Suppressor macrophage treated with lipopolysaccharide for 4 hours (primary cell): ENCODE measurements around the gene DPY19L1.
A peak's percentile ranks its signal among the peaks of the same experiment; 100 is the strongest.
"Not testable (repeated sequence)": the region's sequence is repeated elsewhere in the genome, so short reads cannot be mapped to it uniquely, and the experiment has no call there.

Experiments used
- DNase-seq: peaks from one replicate; pipeline ENCODE4 v3.0.0-alpha.2; 2020

Gene DPY19L1

DNA sequence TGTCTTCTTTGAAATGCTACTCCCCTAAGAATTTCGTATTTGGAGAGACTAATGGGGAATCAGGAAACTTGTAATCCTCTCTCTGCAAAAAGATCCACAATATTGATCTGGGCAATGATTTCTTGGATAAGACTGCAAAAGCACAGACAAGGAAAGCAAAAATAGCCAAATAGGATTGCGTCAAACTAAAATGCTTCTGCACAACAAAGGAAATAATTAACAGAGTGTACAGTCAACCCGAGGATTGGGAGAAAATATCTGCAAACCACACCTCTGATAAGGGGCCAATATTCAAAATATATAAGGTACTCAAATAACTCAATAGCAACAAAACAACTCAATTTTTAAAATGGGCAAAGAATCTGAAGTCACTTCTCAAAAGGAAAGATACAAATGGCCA, 52.1 kb downstream of the DPY19L1 start:
- DNase-seq, result not testable (repeated sequence)

DNA sequence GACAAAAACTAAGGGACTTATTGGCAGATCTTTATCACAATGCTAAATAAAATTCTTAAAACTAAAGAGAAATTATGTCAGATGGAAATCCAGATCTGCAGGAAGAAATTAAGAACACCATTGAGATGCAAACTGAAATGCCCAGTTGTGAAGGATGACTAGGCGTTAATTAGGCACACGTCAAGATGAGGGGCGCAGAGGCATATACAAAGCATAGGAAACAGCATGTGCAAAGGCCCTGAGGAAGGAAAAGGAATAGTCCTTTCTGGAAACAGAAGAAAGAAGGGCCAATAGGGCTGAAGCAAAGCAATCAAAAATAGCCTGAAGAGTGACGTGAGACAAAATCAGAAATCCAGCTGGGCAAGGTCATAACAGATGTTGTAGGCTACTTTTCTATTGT, 53.1 kb downstream of the DPY19L1 start:
- DNase-seq, result not testable (repeated sequence)

DNA sequence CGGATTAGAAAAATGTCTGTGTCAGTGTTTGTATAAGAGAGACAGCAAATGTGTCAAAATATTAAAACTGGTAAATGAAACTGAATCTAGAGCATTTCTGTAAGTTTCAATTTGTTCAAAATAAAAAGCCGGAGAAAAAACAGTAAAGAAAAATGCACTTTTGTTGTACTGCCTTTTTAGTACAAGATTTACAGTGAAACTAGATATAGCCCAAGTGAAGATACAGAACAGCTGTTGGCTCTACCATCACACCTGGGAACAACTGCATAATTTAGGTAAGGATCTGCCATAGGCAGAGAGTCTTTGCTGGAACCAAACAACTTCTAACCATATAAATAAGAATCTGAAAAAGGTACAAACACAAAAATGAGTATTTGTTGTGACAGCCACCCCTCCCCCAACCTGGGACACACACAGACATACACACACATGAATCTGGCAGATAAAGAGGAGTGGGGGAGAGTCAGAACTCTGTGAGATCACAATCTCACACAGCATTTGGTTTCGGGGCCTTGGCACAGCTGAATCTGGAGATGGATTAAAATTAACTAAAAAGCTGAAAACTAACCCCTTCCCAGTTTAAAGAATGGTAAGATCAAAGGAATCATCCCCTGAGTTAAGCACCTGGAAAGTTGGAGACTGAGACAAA, 54.8 kb downstream of the DPY19L1 start:
- DNase-seq, result peak; percentile 0

DNA sequence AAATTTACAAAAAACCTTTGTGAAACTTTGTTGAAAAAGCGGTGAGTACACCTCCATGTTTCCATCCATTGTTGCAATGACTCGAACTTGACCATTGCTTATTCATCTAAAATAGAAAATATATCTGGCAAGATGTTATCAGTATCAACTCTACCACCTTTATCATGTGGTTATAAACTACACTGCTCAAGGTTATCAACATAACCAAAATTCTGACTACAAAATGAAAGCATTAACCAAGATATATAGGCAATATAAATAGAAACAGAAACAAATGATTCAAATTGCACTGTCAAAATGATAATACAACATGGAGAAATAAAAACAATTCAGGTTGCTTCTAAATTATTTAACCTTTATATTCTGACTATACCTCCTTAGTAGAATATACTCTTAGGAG, 58.2 kb downstream of the DPY19L1 start:
- not testable (repeated sequence) for DNase-seq

DNA sequence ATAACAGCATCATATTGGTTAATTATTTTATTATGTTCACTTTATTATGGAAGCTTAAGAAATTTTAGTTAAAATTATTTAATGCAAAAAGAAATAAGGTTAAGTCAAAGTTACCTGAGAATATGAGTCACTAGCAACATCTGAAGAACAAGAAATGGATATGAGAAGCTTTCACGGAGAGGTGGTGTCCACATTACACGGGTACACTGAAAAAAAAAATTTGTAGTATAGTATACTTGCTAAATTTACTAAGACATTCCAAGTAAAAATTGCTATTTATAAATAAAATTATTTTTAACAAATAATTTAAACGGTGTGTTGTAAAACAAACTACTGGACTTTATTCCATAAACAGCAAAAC, 63.9 kb downstream of the DPY19L1 start:
- DNase-seq, result no peak

DNA sequence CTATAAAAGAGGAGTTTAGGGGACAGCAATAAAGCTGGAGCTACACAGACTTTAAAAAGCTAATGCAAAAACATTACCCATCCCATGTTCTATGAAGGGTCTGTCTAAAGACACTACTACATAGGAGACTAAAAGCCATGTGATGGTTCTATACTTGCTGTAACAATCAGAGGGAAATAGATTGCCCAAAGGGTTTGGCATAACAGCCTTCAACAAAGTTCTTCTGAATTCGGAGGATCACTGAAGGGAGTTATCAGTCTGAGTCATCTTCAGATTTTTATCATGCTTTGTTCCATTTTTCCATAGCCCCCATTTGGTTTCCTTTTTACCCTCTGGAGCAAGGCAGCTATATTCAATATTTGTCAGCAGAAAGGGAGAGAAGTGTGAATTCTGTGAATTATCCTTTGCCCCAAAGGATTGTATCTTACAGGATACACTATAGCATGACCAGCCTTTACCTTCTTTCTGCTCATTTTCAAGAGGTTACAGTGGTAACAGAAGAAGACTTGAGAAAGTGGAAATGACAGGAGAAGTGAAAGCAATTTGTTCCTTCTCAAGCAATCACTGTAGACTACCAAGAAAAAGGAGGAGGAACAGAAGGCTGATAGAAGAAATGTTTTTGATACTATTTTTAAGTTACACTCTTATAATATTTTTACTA, 64.4 kb downstream of the DPY19L1 start:
- DNase-seq, result peak; percentile 1

DNA sequence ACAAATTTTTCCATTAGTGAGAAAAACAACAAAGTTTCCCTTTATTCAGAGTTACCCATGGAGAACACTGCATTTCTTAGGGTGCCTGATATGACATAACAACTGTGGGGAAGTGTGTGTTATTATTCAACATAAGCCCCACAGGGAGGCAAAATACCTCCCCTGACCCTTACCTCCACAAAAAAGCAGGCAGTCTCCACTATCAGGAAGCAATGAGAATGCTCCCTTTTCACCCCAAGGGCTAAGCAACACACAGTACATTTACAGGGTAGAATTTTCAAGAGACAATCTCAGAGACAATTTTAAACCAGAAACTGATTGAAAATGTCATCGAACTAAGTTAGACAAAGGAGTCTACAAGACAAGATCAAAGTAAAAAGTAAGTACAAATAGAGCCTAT, 69.5 kb downstream of the DPY19L1 start:
- DNase-seq, result not testable (repeated sequence)

DNA sequence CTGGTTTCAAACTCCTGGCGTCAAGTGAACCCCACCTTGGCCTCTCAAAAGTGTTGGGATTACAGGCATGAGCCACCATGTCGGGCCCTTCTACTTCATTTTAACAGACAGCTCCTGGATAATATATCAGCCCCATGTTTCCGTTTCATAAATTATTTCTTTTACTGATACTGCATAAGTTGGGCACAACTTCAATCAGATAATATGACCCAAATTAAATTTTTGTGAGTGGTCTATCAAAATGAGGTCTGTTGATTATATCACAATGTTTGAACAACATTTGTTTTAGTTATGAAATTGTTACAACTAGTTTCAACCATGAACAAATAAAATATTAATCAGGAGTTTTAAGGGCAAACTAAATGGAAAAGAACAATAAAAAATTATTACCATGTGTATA, 70.8 kb downstream of the DPY19L1 start:
- not testable (repeated sequence) for DNase-seq

DNA sequence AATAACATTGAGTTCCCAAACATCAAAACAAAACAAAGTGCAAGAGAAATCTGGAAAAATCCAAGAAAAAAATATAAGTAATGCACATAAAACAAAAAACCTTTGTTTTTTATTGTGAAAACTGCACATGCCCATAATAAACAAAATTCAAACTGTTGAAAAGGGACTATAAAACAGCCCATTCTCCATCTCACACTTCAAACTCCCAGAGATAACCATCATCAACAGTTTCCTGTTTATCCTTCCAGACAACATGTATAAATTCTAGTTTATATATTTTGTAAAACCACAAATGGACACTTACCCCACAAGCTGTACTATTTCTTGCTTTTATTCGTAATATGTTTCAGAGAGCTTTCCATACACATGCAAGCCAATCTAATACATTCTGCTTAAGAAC, 79.3 kb downstream of the DPY19L1 start:
- no peak for DNase-seq

DNA sequence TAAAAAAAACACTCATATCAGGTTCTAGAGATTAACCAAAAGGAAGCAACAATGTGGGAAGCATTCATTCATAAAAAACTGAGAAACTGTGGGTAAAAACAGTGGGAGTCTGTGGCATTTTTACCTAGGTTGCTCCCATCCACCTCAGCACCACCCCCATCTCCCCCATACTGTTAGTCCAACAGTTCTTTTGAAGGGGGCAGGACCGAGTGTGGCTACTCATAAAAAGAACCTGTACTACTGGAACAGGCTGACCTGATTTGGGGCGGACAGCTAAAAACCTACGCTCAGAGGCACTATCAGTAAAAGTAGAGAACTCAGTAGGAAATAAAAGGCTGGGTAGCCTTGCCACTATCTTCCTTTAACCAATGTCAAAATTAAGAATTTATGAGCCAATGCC, 84.5 kb downstream of the DPY19L1 start:
- no peak for DNase-seq

DNA sequence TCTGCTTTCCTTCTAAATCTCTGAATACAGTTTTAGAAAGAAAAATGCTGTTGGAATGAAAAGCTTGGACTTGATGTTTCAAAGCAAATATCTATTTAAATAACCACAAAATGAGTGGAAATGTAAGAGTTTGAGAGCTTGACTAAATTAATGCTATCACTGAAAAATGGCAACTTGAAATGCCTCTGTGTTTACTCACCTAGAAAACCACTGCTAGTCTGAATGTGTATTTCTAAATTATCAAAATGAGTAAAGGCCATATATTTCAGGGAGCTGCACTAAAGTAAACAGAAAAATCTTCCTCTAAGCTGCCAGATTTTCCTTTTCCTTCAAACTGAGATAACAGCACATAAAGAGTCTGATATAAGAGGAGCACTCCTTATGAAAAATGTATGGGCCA, 87.9 kb downstream of the DPY19L1 start:
- no peak for DNase-seq

DNA sequence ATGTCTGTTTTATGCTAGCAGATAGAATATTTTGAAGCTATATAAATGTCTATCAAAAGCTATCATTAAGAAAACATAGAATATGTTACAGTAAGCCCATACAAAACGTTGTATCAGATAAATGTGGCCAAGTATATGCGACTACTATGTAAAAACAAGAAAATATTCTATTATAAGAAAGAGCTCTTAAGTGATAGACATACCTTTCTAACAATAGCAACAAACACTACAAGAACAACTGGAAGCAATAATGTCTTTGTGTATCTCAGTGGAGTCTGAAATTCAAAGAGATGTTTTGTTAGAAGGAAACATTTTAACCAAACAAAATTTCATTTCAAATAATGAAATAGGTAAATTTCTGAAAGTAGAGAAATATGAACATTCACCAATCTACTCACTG, 89.9 kb downstream of the DPY19L1 start:
- DNase-seq, result not testable (repeated sequence)

DNA sequence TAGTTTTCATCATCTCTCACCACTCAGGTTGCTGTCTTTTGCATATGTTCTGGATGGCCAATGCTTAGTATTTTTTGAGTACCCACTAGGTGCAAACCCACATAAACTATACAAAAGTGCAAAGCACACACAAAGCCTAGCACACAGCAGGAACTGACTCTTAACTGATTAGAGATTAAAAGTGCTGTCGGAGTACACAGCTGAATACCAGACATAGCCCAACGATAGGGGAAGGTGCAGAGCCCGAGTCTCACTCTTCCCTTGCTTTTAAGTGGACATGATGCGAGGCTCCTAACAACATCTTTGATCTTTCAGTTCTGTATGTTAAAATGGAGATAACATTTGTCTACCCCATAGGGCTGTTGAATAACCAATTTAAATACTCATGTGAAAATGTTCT, 90.8 kb downstream of the DPY19L1 start:
- DNase-seq, result no peak

DNA sequence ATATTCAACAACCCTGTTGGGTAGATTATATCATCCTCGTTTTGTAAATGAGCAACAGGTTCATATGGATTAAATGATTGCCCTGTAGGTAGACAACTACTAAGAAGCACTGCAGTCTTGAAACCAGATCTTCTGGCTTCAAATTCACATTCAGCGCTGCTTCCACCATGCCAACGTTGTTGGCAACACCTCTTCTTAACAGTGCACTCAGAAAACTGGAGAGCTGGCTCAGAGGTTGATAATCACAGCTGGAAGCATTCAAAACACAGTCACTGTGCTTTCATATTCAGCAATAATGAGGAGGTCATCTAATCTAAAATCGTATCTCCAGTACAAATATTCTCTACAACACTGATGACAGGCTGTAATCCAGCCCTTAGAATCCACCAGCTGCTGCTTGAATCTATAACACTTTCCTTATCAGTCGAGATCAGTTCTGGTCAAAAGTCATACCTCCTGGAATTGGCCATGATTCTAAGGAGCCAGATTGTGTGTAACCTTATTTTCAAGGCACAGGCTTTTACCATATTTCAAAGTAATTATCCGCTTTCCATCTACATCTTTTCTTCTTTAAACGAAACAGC, 91.3 kb downstream of the DPY19L1 start:
- DNase-seq, result not testable (repeated sequence)

DNA sequence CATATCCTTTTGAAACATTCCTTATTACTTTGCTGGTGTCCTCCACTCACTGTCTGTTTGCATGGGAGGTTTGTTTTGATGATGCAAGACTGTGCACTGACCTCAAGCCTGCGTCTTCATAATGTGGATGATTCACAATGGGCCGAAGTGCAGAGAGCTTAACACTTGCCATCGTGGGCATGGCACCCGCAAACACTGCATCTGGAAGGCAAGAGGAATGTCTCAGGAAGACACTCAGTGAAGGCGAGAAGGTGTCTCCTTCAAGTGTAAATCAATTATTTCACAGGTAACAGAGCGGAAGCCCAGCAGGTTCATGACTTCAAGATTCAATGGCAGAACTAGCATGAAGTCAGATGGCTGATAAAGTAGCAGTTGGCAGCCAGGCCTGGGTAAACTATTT, 98.1 kb downstream of the DPY19L1 start:
- no peak for DNase-seq

DNA sequence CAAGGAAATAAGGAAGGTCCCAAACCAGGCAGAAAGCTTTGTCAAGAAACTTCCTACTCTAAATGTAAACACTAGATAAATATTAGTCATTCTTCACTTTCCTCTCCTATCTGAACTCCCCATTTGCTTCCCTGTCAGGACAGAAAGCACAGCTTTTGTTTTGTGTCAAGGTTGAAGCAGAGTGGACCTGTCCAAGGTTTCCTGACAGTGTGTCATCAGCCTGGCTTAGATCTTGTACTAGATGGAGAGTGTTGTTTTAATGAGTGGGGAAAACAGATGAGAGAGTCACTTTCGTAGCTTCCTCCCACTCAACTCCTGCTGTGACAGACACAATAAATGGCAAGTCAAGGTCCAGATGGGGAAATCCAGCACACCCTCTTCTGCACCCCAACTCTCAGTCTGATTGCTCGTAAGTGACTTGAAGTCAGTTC, 101.5 kb downstream of the DPY19L1 start:
- DNase-seq, result not testable (repeated sequence)

DNA sequence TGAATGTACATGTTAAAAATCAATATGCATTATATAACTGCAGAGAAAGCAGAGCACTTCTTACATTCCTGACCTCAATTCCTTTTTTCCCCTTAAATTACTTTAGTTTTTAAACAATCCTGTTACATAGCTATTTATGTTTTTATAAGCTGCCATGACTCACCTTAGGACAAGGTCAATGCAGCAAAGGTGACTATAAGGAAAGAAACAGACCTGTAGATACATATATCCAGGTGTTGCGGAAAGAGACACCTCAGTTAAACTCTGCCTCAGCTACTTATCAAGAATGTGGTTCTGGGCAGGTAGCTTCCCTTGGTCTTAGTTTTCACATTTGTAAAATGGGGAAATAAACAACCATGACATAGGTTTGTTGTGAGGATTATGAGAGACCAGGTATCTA, 105.5 kb downstream of the DPY19L1 start:
- DNase-seq, result no peak

DNA sequence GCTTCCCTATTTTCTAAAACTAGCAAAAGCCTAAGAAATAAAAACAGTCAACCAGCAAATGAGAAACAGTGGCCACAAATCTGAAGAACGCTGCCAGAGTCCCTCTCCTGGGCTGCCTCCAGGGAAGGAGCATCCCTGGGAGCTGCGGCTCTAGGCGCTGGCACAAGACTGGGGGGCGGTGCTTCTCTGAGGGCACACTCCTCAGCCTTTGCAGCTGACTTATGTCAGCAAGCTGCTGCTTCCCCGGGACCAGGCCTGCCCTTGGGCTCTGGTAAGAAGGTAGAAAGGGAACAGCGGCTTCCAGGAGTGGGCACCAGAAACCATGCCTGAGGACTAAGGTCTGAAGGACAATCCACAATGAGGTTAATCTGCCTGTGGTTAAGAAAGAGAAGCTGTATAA, 107.5 kb downstream of the DPY19L1 start:
- not testable (repeated sequence) for DNase-seq

DNA sequence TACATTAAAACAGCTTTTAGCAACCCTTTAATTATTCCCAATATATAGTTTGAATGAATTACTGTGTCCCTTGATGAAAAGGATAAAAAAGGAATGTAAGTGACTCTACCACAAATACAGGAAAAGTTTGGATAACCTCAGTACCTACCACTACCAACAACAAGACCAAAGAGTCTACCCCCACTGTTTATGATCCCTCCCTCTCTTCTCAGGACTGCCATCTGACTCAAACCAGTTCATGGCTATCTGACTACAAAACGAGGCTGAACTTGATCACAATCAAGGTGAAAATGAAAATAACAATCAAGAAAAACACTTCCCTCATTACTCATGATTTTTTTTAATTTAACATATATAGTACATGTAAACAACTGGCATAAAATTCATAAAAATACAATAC, 108.7 kb downstream of the DPY19L1 start:
- no peak for DNase-seq

DNA sequence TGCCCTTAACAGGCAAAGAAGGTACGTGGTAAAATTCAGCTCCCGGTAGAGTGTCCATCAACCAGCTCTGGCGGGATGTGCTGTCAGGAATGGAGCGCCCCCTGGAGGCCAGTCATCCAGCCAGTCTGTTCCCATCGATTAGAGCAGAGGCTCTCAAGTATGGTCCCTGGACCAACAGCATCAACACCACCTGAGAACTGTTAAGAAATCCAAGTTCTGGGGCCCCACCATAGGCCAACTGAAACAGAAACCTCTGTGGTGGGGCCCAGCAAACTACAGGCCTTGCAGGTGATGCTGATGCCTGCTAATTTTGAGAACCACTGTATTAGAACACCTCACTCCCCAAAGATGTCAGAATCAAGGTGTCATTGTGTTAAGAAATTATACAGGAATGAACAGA, 109.2 kb downstream of the DPY19L1 start:
- DNase-seq, result peak; percentile 2

DNA sequence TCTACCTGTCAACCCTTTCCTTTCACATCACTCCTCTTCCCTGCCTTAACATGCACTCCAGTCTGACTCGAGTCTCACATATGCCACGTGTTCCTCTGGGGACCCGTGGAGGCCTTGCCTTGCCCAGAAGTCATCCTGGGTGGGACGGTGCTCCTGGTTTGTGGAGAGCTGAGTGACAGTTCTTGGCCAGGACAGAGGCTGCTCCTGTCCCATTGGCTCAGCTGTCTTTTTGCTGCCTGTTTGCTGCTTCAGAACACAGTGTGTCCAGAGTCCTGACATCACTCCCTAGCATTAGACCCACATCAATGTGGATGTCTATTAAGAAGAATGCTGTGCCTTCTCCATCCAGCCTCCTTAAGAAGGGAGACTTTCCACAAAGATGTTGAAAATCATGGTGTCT, 116.8 kb downstream of the DPY19L1 start:
- DNase-seq, result not testable (repeated sequence)

DNA sequence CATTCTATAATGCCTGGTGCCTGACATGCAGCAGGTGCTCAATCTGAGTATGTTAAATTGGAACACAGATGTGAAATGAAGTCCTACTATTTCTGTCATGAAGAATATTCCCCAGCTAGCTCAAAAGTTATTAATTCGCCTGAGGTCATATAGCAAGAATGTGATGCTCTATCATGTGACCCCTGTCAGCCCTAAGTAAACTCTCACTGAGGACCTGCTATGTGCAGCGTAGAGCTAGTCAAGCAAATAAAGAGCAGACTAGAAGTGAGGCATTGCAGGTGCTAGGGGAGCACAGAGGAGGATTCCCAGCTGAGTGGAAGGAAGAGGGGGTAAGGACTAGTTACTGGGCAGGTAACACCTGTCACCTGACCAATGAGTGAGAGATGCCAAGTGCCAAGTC, 118.2 kb downstream of the DPY19L1 start:
- not testable (repeated sequence) for DNase-seq

DNA sequence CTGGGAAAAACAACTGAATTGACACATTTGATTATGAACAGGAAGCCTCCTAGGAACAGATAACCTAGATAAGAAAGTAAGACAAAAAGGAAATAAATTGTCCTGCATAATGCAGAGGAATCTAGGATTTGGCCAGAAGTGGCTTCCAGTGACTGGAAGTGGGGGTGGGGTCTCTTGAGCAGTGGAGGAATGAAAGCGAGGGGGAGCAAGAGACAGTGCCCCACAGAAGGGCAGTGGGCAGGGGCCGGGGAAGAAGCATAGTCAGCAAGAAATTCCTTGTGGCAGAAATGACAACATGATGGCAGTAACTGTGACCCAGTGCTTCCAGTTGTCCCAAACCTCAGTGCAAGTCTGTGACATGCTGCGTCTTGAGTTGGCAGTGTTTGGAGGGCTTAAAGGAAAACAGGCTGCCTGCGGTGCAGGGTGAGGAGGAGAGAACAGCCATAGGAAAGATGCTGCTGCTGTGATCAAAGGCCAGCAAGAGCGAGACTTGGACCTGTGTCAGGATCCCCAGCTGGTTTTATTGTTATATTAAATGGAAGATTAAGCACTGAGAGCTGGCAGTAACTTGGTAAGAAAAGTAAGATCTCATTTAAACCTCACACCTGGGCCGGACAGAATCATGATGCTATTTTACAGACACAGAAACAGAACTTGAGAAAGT, 119.0 kb downstream of the DPY19L1 start:
- DNase-seq, result not testable (repeated sequence)

DNA sequence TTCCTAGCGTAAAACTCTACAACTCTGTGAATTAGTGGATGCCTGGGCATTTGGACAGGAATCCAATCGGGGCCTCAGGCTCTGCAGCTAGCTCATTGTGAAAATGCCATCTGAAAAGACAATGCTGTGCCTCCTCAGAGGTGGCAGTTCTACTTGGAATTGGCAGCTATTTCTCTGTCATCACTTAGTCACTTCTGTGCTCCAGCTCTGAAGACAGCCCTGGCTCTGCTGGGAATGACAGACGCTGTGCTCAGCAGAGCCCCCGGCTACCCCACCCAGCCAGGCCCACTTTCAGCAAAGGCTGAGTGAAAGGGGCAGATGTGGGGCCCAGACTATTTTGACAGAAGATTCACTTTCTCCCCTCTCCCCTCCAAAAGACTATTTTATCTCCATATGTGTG, 119.8 kb downstream of the DPY19L1 start:
- not testable (repeated sequence) for DNase-seq
